HepG2 (cell line): Measurements from ENCODE around the gene HS3ST5. TPM values are rescaled to one million over a fixed set of nuclear protein-coding genes. Genes with fewer than 3 reads are reported as not detected.

Experiments used
- ATAC-seq: fragments of 200-7000 bp; cut with Tn5 transposase; 3 replicates; pipeline ENCODE4 v1.9.1; 2020; ENCODE audit warnings: mild to moderate bottlenecking, moderate library complexity
- BruUV-seq: library from RNA; stranded (reverse); fragments of 400-500 nt; replicated peaks from 2 replicates; lab custom pipeline; 2021; lab: Mats Ljungman, UMichigan
- CTCF ChIA-PET: fragments of 300-600 bp; formaldehyde crosslinking; extraction: SDS; loops from one replicate; lab custom pipeline; 2021; ENCODE audit warnings: low total read pairs, inconsistent platforms, low intra/inter-chr PET ratio; lab: Yijun Ruan, JAX
- POLR2A ChIA-PET: fragments of 350-600 bp; sonication (Branson Sonifier 250); formaldehyde crosslinking; loops from one replicate; lab custom pipeline; 2020; ENCODE audit warnings: antibody characterized with exemption, inconsistent platforms; lab: Yijun Ruan, JAX
- DNase-seq: peaks from one replicate; pipeline ENCODE4 v3.0.0-alpha.2; 2015; ENCODE audit warnings: low spot score
- FAIRE-seq: peaks from 3 replicates; lab custom pipeline; 2011; peaks lifted over from hg19 to GRCh38; lab: Jason Lieb, UNC
- H2AFZ ChIP-seq: one replicate; pipeline ENCODE4 v1.6.1; 2011; ENCODE audit warnings: low read length, inconsistent platforms
- H3K27ac ChIP-seq: fragments of 300-600 bp; 3 replicates; pipeline ENCODE4 v1.8.0; 2011; ENCODE audit warnings: mixed run types, mild to moderate bottlenecking, mixed read lengths, low read length, inconsistent platforms; ENCODE audit not compliant: insufficient read depth; ENCODE audit errors: extremely low read length
- H3K27me3 ChIP-seq, 2 experiments: fragments of 200-600 bp in 1 of 2; 2 replicates in 1 of 2; 3 replicates in 1 of 2; pipeline versions ENCODE4 v1.6.0 to v1.8.0; 2011; ENCODE audit warnings: low read length in 2 of 2, mild to moderate bottlenecking in 2 of 2, moderate library complexity in 2 of 2, inconsistent platforms in 1 of 2; ENCODE audit not compliant: insufficient read depth in 2 of 2, control insufficient read depth in 1 of 2
- H3K36me3 ChIP-seq, 2 experiments: fragments of 200-600 bp in 1 of 2; replicated peaks in 1 of 2; 2 replicates in 1 of 2; 3 replicates in 1 of 2; pipeline versions ENCODE4 v1.5.1 to v1.8.0; 2011; ENCODE audit warnings: low read length in 2 of 2, inconsistent platforms in 1 of 2; ENCODE audit not compliant: insufficient read depth in 2 of 2, control insufficient read depth in 1 of 2
- H3K4me1 ChIP-seq: 2 replicates; pipeline ENCODE4 v1.5.1; 2012; ENCODE audit warnings: low read length, inconsistent platforms; ENCODE audit not compliant: insufficient read depth
- H3K4me2 ChIP-seq: 2 replicates; pipeline ENCODE4 v1.6.0; 2011; ENCODE audit warnings: low read depth, low read length, inconsistent platforms
- H3K4me3 ChIP-seq, 3 experiments: fragments of 200-600 bp in 1 of 3; sonication (generic), shearing (Covaris generic) in 1 of 3; replicated peaks in 1 of 3; 2 replicates each; pipeline ENCODE4 v1.5.1; 2011 to 2016; ENCODE audit warnings: low read length in 3 of 3, inconsistent platforms in 2 of 3, low read depth in 2 of 3, mild to moderate bottlenecking in 2 of 3, control low read depth in 1 of 3, mixed read lengths in 1 of 3; ENCODE audit not compliant: insufficient read depth in 1 of 3
- H3K79me2 ChIP-seq: one replicate; pipeline ENCODE4 v1.6.1; 2011; ENCODE audit warnings: low read length, inconsistent platforms; ENCODE audit not compliant: insufficient read depth
- H3K9ac ChIP-seq: 2 replicates; pipeline ENCODE4 v1.6.0; 2011; ENCODE audit warnings: mild to moderate bottlenecking, low read depth, low read length, inconsistent platforms; ENCODE audit not compliant: insufficient read depth
- H3K9me3 ChIP-seq: 2 replicates; pipeline ENCODE4 v1.5.1; 2012; ENCODE audit warnings: mild to moderate bottlenecking, low read length
- H4K20me1 ChIP-seq: 2 replicates; pipeline ENCODE4 v1.6.0; 2011; ENCODE audit warnings: inconsistent platforms, mild to moderate bottlenecking, low read length, moderate library complexity; ENCODE audit not compliant: insufficient read depth
- CENPX ChIP-seq: sonication (generic); formaldehyde crosslinking; IDR thresholded peaks from 2 replicates; pipeline ENCODE4 v1.9.0; 2021; ENCODE audit warnings: mild to moderate bottlenecking, missing genetic modification reagents, moderate library complexity
- CREB1 ChIP-seq, 2 experiments: fragments of 450-650 bp in 1 of 2; IDR thresholded peaks; 2 replicates each; pipeline ENCODE4 v1.6.1; 2016 to 2017; ENCODE audit warnings: control low read depth in 1 of 2, mild to moderate bottlenecking in 1 of 2, missing compliant biosample characterization in 1 of 2, missing genetic modification characterization in 1 of 2
- NCOR1 ChIP-seq: fragments of 200-600 bp; sonication (generic); IDR thresholded peaks from 2 replicates; pipeline ENCODE4 v1.7.0; 2017; ENCODE audit warnings: antibody characterized with exemption, low read length, borderline replicate concordance
- NFE2L2 ChIP-seq: fragments of 150-350 bp; IDR thresholded peaks from 2 replicates; pipeline ENCODE4 v1.6.1; 2014; ENCODE audit warnings: low read length
- NFKB2 ChIP-seq: sonication (generic); formaldehyde crosslinking; IDR thresholded peaks from 2 replicates; pipeline ENCODE4 v1.4.0; 2020; ENCODE audit warnings: missing genetic modification reagents, borderline replicate concordance
- NR2F6 ChIP-seq, 2 experiments: IDR thresholded peaks; 2 replicates each; pipeline ENCODE4 v1.6.1; 2016; ENCODE audit warnings: antibody characterized with exemption in 1 of 2, mild to moderate bottlenecking in 1 of 2
- POGZ ChIP-seq: sonication (generic); formaldehyde crosslinking; IDR thresholded peaks from 2 replicates; pipeline ENCODE4 v1.4.0; 2020; ENCODE audit warnings: mild to moderate bottlenecking, missing genetic modification reagents
- SNAPC2 ChIP-seq: sonication (generic); formaldehyde crosslinking; IDR thresholded peaks from 2 replicates; pipeline ENCODE4 v1.8.1; 2022; ENCODE audit warnings: mild to moderate bottlenecking, missing genetic modification reagents
- TARDBP ChIP-seq: sonication (generic); formaldehyde crosslinking; IDR thresholded peaks from 2 replicates; pipeline ENCODE4 v1.8.0; 2022; ENCODE audit warnings: mild to moderate bottlenecking, missing genetic modification reagents
- TSC22D2 ChIP-seq: sonication (generic); formaldehyde crosslinking; IDR thresholded peaks from 2 replicates; pipeline ENCODE4 v1.5.1; 2020; ENCODE audit warnings: missing genetic modification reagents, mild to moderate bottlenecking, borderline replicate concordance
- ZBTB7B ChIP-seq: sonication (generic); formaldehyde crosslinking; IDR thresholded peaks from 2 replicates; pipeline ENCODE4 v1.4.0; 2020; ENCODE audit warnings: missing genetic modification reagents
- ZNF556 ChIP-seq: sonication (generic); formaldehyde crosslinking; IDR thresholded peaks from 2 replicates; pipeline ENCODE4 v1.4.0; 2020; ENCODE audit warnings: mild to moderate bottlenecking, missing genetic modification reagents, borderline replicate concordance
- ZNF562 ChIP-seq: sonication (generic); formaldehyde crosslinking; IDR thresholded peaks from 2 replicates; pipeline ENCODE4 v1.8.0; 2022; ENCODE audit warnings: missing genetic modification reagents, borderline replicate concordance
- WGBS: methylation state at CpG from one replicate; pipeline ENCODE4 v1.1.6; 2017; ENCODE audit warnings: low lambda C conversion rate; 5-methylcytosine and 5-hydroxymethylcytosine counted together
- in situ Hi-C: cut with HindIII; loops from 2 replicates; pipeline ENCODE4 v1.10.0; 2017; ENCODE audit warnings: low pct_unique_long_range_greater_than_20kb; ENCODE audit not compliant: extremely low pct_ligation_motif_present
- intact Hi-C: fragments of 100-400 bp; cut with micrococcal nuclease; formaldehyde crosslinking; loops from one replicate; pipeline ENCODE4 v1.10.0; 2022; ENCODE audit not compliant: unreplicated experiment
- polyA plus RNA-seq, 8 experiments: library from polyadenylated mRNA; depleted of rRNA in 3 of 8; stranded (reverse) in 7 of 8; unstranded in 1 of 8; fragments of >200 nt; fragmentation: Illumina TruSeq in 4 of 8; extraction: Trizol in 4 of 8; gene quantifications; 2 replicates each; pipeline versions ENCODE4 v1.2.1 to v1.2.3, GENCODE V29; 2011 to 2016; ENCODE audit warnings: low read depth in 4 of 8, missing spikeins in 1 of 8, mixed read lengths in 1 of 8; ENCODE audit not compliant: insufficient read depth in 1 of 8
- total RNA-seq, 5 experiments: library from RNA; depleted of rRNA; stranded (reverse); fragments of >200 nt; fragmentation: Illumina TruSeq; extraction: Trizol; gene quantifications; 2 replicates each; pipeline ENCODE4 v1.2.3, GENCODE V29; 2016; ENCODE audit warnings: low read depth in 1 of 5
- TF ChIP-seq, protein P1 (sequence below): sonication (generic); formaldehyde crosslinking; IDR thresholded peaks from 2 replicates; pipeline ENCODE4 v1.8.1; 2023; ENCODE audit warnings: mild to moderate bottlenecking, missing genetic modification reagents, borderline replicate concordance
- TF ChIP-seq, protein P2 (sequence below): sonication (generic); formaldehyde crosslinking; conservative IDR thresholded peaks from 2 replicates; pipeline ENCODE4 v1.8.0; 2022; ENCODE audit warnings: missing genetic modification reagents
- TF ChIP-seq, protein P3 (sequence below): sonication (generic); formaldehyde crosslinking; IDR thresholded peaks from 2 replicates; pipeline ENCODE4 v1.5.0; 2020; ENCODE audit warnings: missing genetic modification reagents

HS3ST5 gene
- total and polyA plus RNA-seq, 2 of the 13 experiments (the other 11 are each of a cell fraction or from before 2014, with no cell fraction given) = 1.1 to 1.6 TPM

DNA sequence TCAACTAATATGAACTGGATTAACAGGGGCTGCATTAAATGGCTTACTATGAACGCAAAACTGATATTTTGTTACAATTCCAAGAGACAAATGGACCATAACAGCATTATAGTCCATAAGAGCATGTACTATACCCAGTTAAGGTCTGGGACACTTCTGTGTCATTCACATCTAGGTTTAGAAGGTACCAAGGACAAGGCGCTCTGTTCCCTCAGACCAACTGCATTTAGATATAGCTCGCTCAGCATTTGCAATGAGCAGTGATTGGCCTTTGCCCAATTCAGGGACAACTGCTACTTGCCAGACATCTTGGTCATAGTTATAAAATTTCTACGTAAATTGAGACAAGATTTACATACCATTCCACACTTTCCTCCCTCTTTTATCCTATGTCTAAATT is 132.4 kb downstream of the HS3ST5 start:
- Histone ChIP-seq H2AFZ (no peak overlapping the region), H3K4me2 (no peak overlapping the region), H3K79me2 (no peaks in the 10 kb centered on the region)
- no peak for ATAC-seq
- CTCF ChIA-PET = no interaction called here
- in situ Hi-C loops = no loop called here
- 76% methylated on average over 4 of the region's 4 CpGs for WGBS
- TF ChIP-seq, protein P1, sequence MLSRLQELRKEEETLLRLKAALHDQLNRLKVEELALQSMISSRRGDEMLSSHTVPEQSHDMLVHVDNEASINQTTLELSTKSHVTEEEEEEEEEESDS (CRISPR knock-in tag) = no peak
- no peak for TF ChIP-seq NFKB2 (CRISPR knock-in tag)
- TF ChIP-seq, protein P2, sequence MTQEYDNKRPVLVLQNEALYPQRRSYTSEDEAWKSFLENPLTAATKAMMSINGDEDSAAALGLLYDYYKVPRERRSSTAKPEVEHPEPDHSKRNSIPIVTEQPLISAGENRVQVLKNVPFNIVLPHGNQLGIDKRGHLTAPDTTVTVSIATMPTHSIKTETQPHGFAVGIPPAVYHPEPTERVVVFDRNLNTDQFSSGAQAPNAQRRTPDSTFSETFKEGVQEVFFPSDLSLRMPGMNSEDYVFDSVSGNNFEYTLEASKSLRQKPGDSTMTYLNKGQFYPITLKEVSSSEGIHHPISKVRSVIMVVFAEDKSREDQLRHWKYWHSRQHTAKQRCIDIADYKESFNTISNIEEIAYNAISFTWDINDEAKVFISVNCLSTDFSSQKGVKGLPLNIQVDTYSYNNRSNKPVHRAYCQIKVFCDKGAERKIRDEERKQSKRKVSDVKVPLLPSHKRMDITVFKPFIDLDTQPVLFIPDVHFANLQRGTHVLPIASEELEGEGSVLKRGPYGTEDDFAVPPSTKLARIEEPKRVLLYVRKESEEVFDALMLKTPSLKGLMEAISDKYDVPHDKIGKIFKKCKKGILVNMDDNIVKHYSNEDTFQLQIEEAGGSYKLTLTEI (CRISPR knock-in tag) = no peak
- no peak for TF ChIP-seq NFE2L2
- TF ChIP-seq, all 625 proteins: peak for 0
- H3K9me3 ChIP-seq = no peaks in the 10 kb centered on the region
- no peak overlapping the region for H3K9ac ChIP-seq
- peaks cover 0 to 1% of the 10 kb centered on the region in 2 experiments; a peak in 1 of 5 replicates for H3K36me3 ChIP-seq
- POLR2A ChIA-PET = no interaction called here
- no peak for DNase-seq
- no peaks in the 10 kb centered on the region for H3K27me3 ChIP-seq
- H3K4me3 ChIP-seq = no peak overlapping the region
- FAIRE-seq = no peak
- no peaks in the 10 kb centered on the region for H3K4me1 ChIP-seq
- H3K27ac ChIP-seq = no peak overlapping the region
- BruUV-seq = no TSS peak
- no peaks in the 10 kb centered on the region for H4K20me1 ChIP-seq
- intact Hi-C loops = no loop called here

DNA sequence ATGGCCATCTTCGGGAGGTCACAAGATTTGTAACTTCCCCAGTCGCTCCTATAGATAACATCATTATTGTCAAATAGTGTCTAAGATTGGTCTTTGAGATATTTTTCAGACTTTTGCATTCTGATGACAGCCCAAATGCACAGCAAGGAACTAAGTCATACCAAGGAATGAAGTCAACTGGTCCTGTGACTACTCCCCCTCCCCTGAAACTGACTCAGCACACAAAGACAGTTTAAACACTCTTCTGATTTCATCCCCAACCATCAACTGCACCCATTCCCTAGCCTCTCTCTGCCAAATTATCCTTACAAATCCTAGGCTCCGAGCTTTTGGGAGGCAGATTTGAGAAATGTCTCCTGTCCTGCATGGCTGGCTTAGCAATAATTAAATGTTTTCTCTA is 139.4 kb downstream of the HS3ST5 start:
- peaks cover 5% of the 10 kb centered on the region; the same call in 1 of the 2 replicates for H3K4me1 ChIP-seq
- H3K79me2 ChIP-seq = no peaks in the 10 kb centered on the region
- no peak for FAIRE-seq
- no peak overlapping the region for H3K27ac ChIP-seq
- intact Hi-C loops (no loop called here), in situ Hi-C loops (no loop called here)
- H3K27me3 ChIP-seq = no peaks in the 10 kb centered on the region
- no peak overlapping the region for H3K9ac ChIP-seq
- H3K4me2 ChIP-seq = no peak overlapping the region
- ATAC-seq = no peak
- 94% methylated on average over 3 of the region's 3 CpGs for WGBS
- no peak for DNase-seq
- BruUV-seq = no TSS peak
- ChIA-PET POLR2A (no interaction called here), CTCF (no interaction called here)
- H3K36me3 ChIP-seq = no peaks in the 10 kb centered on the region
- no peak overlapping the region for H2AFZ ChIP-seq
- no peak overlapping the region for H3K4me3 ChIP-seq
- no peaks in the 10 kb centered on the region for H3K9me3 ChIP-seq
- no peaks in the 10 kb centered on the region for H4K20me1 ChIP-seq
- TF ChIP-seq, protein P3, sequence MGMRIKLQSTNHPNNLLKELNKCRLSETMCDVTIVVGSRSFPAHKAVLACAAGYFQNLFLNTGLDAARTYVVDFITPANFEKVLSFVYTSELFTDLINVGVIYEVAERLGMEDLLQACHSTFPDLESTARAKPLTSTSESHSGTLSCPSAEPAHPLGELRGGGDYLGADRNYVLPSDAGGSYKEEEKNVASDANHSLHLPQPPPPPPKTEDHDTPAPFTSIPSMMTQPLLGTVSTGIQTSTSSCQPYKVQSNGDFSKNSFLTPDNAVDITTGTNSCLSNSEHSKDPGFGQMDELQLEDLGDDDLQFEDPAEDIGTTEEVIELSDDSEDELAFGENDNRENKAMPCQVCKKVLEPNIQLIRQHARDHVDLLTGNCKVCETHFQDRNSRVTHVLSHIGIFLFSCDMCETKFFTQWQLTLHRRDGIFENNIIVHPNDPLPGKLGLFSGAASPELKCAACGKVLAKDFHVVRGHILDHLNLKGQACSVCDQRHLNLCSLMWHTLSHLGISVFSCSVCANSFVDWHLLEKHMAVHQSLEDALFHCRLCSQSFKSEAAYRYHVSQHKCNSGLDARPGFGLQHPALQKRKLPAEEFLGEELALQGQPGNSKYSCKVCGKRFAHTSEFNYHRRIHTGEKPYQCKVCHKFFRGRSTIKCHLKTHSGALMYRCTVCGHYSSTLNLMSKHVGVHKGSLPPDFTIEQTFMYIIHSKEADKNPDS (CRISPR knock-in tag) = no peak
- TF ChIP-seq CENPX (CRISPR knock-in tag) (no peak), CREB1 (IDR thresholded peaks at IDR 0.05) (no peak), CREB1 (CRISPR knock-in tag; IDR thresholded peaks at IDR 0.05) (no peak), TARDBP (CRISPR knock-in tag) (no peak), NR2F6 (IDR thresholded peaks at IDR 0.05) (no peak), NR2F6 (CRISPR knock-in tag; IDR thresholded peaks at IDR 0.05) (no peak), SNAPC2 (CRISPR knock-in tag) (no peak), POGZ (CRISPR knock-in tag) (no peak), ZNF562 (no peak), ZBTB7B (no peak), ZNF556 (CRISPR knock-in tag) (no peak), NCOR1 (no peak), TSC22D2 (CRISPR knock-in tag) (no peak)
